Fibroblast of skin of abdomen (primary cell): ENCODE results near the gene ICAM5. TPM values are rescaled to one million over a fixed set of nuclear protein-coding genes. Genes with fewer than 3 reads are reported as not detected.
"Not testable (repeated sequence)": the region's sequence is repeated elsewhere in the genome, so short reads cannot be mapped to it uniquely, and the experiment has no call there.

Experiments
- DNase-seq: peaks from one replicate; pipeline ENCODE4 v3.0.0-alpha.2; 2013
- polyA plus RNA-seq, 2 experiments: library from polyadenylated mRNA; unstranded; fragments of 120-200 nt; gene quantifications; one replicate each; pipeline ENCODE4 v1.2.1, GENCODE V29; 2013; ENCODE audit not compliant: insufficient read length in 2 of 2

Gene ICAM5
- 4.8 TPM for polyA plus RNA-seq (2013, experiment 1 of 2; ENCODE audit: insufficient read length)
- 4.4 TPM for polyA plus RNA-seq (2013, experiment 2 of 2; ENCODE audit: insufficient read length)

- DNase-seq = no peak
These were observed at the start of gene ICAM5 for GRCh38 chr19:10289836-10290356. ICAM5 (plus strand) TSS chr19:10289952; CDS start chr19:10290044, 92 bp downstream.

DNA sequence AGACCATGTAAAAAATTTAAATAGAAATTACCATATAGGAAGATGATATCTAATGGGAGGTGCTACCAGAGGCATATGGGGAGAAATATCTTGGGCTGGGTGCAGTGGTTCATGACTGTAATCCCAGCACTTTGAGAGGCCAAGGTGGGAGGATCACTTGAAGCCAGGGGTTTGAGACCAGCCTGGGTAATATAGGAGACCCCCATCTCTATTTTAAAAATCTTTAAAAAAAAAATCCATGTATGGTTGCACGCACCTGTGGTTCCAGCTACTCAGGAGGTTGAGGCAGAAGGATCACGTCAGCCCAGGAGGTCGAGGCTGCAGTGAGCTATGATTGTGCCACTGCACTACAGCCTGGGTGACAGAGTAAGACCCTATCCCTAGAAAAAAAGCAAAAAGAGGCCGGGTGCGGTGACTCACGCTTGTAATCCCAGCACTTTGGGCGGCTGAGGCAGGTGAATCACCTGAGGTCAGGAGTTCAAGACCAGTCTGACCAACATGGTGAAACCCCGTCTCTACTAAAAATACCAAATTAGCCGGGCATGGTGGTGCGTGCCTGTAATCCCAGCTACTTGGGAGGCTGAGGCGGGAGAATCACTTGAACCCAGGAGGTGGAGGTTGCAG lies 47.8 kb upstream of the ICAM5 start:
- DNase-seq = not testable (repeated sequence)

DNA sequence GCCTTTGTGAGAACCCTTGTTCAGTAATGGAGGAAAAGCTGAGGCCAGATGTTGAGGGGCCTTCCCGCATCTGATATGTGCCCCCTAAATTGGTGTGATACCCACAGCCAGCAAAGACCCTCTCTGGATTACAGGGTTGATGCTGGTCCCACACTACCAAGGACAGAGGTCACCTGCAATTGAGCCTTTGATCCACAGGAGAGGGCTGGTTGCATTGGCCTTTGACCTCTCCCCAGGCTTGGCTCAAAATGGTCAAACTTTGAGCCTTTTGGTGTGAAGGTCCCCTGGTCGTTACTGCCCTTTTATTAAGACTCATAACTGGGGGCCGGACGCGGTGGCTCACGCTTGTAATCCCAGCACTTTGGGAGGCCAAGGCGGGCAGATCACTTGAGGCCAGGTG lies 46.1 kb upstream of the ICAM5 start:
- DNase-seq = no peak

DNA sequence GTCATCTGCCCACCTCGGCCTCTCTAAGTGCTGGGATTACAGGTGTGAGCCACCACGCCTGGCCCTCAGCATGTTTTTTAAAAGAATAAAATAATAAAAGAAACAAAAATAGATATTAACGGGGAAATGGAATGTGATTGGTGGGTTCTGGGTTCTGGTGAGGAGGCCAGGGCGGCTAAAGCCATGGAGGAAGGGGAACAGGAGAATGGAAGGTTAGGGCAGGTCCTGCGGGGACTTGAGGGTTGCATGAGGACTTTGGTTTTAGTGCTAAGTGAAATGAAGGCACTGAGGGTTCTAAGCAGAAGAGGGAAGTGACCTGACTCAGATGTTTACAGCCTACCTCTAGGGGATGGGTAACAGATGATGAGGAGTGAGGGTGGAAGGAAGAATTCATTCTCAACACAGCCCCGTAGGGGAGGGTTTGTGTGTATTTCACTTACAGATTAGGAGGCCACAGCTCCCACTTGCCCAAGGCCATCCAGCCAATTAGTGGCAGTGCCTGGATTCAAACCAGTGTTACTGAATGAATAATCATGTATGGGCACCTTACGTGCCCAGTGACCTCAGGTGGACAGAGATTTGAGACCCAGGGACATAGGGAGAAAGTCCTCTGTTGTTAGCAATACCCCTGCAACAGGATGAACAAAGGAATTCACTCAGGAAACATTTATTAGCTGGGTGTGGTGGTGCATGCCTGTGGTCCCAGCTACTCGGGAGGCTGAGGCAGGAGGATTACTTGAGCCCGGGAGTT lies 44.4 kb upstream of the ICAM5 start:
- DNase-seq = no peak

- no peak for DNase-seq
These were observed 43.2 kb upstream of the ICAM5 start for GRCh38 chr19:10246511-10246910.

DNA sequence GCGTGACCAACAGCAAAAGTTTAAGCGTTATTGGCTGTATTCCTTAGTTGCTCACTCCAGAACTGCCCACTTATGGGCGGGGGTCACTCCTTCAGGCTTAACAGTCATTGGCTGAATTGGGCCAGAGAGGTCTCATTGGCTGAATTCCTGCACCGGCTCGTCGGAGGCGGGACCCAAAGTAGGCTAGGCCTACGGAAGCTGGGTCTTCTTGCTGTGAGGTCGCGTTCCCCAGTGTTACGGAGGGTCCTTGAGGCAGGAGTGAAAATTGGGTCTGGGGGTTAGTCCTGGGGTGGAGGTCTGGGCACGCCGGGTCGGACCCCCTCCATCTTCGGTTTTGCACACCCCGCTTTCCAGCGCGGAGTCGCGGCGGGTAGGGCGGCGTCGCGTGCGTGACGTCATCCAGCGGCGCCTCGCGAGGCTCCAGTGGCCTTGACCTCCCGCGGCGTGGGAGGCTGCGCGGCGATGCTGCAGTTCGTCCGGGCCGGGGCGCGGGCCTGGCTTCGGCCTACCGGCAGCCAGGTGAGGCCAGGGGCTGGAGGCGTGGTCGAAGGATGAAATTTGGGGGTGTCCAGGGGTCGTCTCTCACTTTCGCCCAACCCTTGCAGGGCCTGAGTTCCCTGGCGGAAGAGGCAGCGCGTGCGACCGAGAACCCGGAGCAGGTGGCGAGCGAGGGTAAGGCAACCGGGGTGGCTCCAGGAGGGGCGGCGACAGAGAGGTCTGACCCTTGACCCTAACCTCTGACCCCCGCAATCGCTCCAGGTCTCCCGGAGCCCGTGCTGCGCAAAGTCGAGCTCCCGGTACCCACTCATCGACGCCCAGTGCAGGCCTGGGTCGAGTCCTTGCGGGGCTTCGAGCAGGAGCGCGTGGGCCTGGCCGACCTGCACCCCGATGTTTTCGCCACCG lies 37.7 kb upstream of the ICAM5 start, which contains the start of gene MRPL4:
Gene MRPL4 (plus strand): TSS at position 423 of the 903 bp plus-strand sequence. CDS start 40 bp downstream, at position 463.
- DNase-seq = peak; percentile 99

DNA sequence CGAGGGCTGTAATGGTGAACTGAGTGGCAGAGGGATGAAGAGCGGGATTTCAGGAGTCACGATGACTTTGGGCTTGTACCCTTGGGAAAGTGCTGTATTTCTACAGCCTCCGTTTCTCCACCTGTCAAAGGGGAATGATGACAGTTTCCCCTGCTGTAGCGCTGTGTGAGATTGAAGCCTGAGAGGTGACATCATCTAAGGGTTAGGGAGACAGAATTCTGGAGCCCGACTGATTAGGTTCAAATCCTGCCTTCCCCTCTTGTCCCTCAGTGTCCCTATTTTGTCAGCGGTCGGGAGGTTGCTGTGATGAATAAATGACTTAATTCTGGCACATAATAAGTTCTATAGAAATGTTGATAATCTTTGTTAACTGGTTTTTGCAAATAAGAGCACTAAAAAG lies 37.0 kb upstream of the ICAM5 start:
- no peak for DNase-seq

GRCh38 chr19:10254244-10254643 lies 35.5 kb upstream of the ICAM5 start:
- DNase-seq = no peak

- no peak for DNase-seq
These were observed 34.4 kb upstream of the ICAM5 start for GRCh38 chr19:10255358-10255757.

GRCh38 chr19:10256551-10256950 lies 33.2 kb upstream of the ICAM5 start:
- no peak for DNase-seq

- no peak for DNase-seq
These were observed 32.7 kb upstream of the ICAM5 start for GRCh38 chr19:10256970-10257615.

DNA sequence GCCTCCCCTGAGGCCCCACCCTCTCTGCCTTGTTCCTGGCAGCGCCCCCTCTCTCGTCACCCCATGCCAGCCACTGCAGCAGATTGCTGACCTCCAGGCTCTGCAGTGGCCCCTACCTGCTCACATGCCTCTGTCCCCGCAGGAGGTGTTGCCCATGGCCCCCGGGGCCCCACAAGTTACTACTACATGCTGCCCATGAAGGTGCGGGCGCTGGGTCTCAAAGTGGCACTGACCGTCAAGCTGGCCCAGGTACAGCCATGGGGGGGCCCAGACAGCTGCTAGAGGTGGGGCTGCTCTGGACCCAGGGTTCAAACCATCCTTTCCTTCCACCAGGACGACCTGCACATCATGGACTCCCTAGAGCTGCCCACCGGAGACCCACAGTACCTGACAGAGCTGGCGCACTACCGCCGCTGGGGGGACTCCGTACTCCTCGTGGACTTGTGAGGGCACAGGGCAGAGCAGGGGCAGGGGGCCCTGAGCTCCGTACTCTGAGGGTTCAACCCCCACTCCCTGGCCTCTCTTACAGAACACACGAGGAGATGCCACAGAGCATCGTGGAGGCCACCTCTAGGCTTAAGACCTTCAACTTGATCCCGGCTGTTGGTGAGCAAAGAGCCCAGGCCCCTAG lies 31.6 kb upstream of the ICAM5 start:
- DNase-seq = no peak

DNA sequence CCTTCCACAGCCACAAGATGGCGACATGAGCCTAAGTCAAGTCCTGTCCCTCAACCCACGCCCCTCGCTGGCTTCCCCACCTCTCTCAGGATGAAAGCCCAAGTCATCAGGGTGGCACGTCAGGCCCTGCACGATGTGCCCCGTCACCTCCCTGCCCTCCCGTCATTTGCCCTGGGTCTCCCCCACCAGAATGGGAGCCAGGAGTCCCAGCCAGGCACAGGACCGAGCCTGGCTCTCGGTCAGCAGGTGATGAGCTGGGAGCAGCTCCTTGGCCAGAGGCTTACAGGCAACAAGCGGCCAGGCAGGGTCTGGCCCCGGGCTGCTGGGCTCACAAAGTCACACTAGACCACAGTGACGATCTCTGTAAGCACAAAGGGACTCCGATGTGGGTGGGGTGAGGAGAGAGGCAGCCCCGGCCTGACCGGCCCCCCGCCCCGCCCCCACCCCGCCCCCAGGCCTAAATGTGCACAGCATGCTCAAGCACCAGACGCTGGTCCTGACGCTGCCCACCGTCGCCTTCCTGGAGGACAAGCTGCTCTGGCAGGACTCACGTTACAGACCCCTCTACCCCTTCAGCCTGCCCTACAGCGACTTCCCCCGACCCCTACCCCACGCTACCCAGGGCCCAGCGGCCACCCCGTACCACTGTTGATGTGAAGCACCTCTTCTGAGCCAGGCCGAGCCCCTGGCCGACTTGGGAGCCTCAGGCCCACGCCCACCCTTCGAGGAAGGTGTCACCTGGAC lies 30.4 kb upstream of the ICAM5 start:
- peak; percentile 79 for DNase-seq

GRCh38 chr19:10260141-10260584 lies 29.6 kb upstream of the ICAM5 start:
- DNase-seq = no peak

GRCh38 chr19:10262771-10263170 lies 27.0 kb upstream of the ICAM5 start:
- peak; percentile 62 for DNase-seq

DNA sequence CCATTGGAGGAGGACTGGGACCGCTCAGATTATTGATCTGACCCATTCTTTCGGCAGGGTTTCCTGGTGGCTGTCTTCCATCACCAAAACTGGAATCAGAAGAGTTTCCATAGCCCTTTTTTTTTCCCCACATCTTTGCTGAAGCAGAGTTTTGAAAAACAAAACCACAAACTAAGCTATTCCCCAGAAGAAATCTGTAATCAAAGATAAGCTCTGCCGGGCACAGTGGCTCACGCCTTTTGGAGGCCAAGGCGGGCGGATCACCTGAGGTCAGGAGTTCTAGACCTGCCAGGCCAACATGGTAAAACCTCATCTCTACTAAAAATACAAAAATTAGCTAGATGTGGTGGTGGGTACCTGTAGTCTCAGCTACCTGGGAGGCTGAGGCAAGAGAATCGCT lies 23.0 kb upstream of the ICAM5 start:
- DNase-seq = no peak

- DNase-seq = no peak
These were observed 21.7 kb upstream of the ICAM5 start for GRCh38 chr19:10268071-10268470.

DNA sequence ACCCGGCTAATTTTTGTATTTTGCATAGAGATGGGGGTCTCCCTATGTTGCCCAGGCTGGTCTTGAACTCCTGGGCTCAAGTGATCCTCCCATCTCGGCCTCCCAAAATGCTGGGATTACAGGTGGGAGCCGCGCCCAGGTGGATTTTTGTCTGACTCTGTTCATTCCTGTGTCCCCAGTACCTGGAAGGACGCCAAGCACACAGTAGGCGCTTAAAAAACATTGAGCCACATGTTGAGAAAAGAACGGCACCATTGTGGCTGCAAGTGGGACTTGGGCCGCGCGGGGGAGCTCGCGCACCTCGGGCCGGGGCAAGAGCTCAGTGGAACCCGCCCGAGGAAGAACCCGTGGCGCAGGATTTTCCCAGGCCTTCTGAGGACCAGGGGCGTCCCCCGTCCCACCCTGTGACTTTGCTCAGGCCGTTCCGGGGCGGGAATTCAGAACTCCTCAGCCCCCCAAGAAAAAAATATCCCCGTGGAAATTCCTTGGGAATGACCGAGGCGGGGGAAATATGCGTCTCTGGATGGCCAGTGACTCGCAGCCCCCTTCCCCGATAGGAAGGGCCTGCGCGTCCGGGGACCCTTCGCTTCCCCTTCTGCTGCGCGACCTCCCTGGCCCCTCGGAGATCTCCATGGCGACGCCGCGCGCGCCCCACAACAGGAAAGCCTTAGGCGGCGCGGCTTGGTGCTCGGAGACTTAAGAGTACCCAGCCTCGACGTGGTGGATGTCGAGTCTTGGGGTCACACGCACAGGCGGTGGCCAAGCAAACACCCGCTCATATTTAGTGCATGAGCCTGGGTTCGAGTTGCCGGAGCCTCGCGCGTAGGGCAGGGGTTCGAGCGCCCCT lies 20.2 kb upstream of the ICAM5 start:
- DNase-seq = peak; percentile 65

- DNase-seq = no peak
These were observed 19.6 kb upstream of the ICAM5 start for GRCh38 chr19:10270180-10270615.
